ENCODE results near the gene CDK16. TPM values are rescaled to one million over a fixed set of nuclear protein-coding genes. Genes with fewer than 3 reads are reported as not detected.

The CDK16 gene
- total RNA-seq, 5 donors from 2014 or later (not counting 1 experiment from before 2014, with no cell fraction given), result 54.7 to 139 (median 60.4) TPM

DNA sequence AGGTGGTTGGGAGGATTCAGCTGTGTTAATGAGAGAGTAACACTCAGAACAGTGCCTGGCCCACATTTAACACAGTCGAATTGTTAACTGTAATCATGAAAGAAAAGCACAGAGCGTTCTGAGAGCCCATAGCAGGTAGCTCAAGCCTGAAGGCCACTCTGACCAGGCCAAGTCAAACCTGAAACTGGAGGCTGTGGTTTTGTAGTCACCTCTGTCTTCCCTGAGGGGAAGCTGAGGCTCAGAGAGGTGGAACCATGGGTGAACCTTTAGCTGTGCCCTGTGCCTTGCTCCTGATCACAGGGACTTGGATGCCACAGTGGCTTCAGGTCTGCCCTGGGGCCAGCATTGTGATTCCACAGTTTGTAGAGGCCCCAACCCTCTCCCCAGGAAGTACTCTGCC, 41.4 kb upstream of the CDK16 start:
- POLR2A ChIA-PET, result no interaction called here
- H3K9me3 ChIP-seq, result no peaks in the 10 kb centered on the region
- H3K27ac ChIP-seq (ENCODE audit: low read length), result no peak overlapping the region
- H3K27me3 ChIP-seq (replicated peaks in 1 of 2; ENCODE audit: control insufficient read depth in 2 of 2, extremely low read depth in 1 of 2, insufficient read depth in 2 of 2, low read length in 1 of 2), result no peaks in the 10 kb centered on the region
- H3K27me3 Mint-ChIP-seq, result peaks cover 0 to 27% of the 10 kb centered on the region in 2 donors
- H3K4me3 ChIP-seq (ENCODE audit: control insufficient read depth in 1 of 2, extremely low read depth in 1 of 2, low read length in 1 of 2), result no peak overlapping the region
- no peaks in the 10 kb centered on the region for H3K9me3 Mint-ChIP-seq
- H3K36me3 ChIP-seq (ENCODE audit: control insufficient read depth in 2 of 2, extremely low read depth in 1 of 2, insufficient read depth in 1 of 2, low read length in 1 of 2), result peaks cover 3 to 88% of the 10 kb centered on the region in 2 donors
- peaks cover 23% of the 10 kb centered on the region for H3K36me3 Mint-ChIP-seq
- no peak overlapping the region for H3K4me3 Mint-ChIP-seq
- H3K4me1 Mint-ChIP-seq, result no peaks in the 10 kb centered on the region
- no peaks in the 10 kb centered on the region for H3K4me1 ChIP-seq (ENCODE audit: control insufficient read depth in 1 of 2, extremely low read depth in 1 of 2, insufficient read depth in 2 of 2, low read length in 2 of 2)
- CTCF ChIA-PET, result no interaction called here
- no peak for ATAC-seq (replicated peaks in 1 of 4)
- H3K27ac Mint-ChIP-seq, result no peak overlapping the region
- DNase-seq, result no peak
- 50% methylated on average over 2 of the region's 2 CpGs for WGBS (ENCODE audit: insufficient coverage)

DNA sequence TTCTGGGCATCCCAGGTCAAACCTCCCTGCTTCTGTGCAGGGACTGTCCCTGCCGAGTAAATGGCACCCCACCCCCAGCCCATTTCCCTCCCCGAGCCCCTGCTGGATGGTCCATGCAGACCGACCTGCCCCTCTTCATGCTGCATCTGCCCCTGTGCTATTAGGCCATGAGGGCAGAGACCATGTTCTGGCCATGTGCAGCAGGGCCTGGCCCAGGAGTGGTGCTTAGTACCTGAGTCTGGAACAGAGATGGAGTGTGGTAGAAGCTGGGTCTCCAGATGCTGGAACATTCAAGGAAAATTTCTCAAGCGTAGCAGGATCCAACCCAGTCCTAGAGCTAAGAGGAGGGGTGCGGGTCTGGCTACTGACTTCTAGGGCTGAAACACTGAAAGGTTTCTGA, 40.1 kb upstream of the CDK16 start:
- no peaks in the 10 kb centered on the region for H3K27me3 ChIP-seq (replicated peaks in 1 of 2; ENCODE audit: control insufficient read depth in 2 of 2, extremely low read depth in 1 of 2, insufficient read depth in 2 of 2, low read length in 1 of 2)
- DNase-seq, result no peak
- Mint-ChIP-seq H3K27ac (no peak overlapping the region), H3K9me3 (no peaks in the 10 kb centered on the region), H3K36me3 (peaks cover 29% of the 10 kb centered on the region), H3K27me3 (peaks cover 0 to 30% of the 10 kb centered on the region in 2 donors), H3K4me1 (no peaks in the 10 kb centered on the region), H3K4me3 (no peak overlapping the region)
- no peak overlapping the region for H3K27ac ChIP-seq (ENCODE audit: low read length)
- CTCF ChIA-PET, result no interaction called here
- no peaks in the 10 kb centered on the region for H3K9me3 ChIP-seq
- H3K36me3 ChIP-seq (ENCODE audit: control insufficient read depth in 2 of 2, extremely low read depth in 1 of 2, insufficient read depth in 1 of 2, low read length in 1 of 2), result peaks cover 6 to 84% of the 10 kb centered on the region in 2 donors
- no peaks in the 10 kb centered on the region for H3K4me1 ChIP-seq (ENCODE audit: control insufficient read depth in 1 of 2, extremely low read depth in 1 of 2, insufficient read depth in 2 of 2, low read length in 2 of 2)
- POLR2A ChIA-PET, result interaction anchor here in 1 of 2 donors (0.7 kb wide), 1 partner anchor 205 kb away, joined by 4 read pairs; no protein-coding TSS in a partner anchor
- WGBS (ENCODE audit: insufficient coverage), result 90% methylated on average over 2 of the region's 5 CpGs
- H3K4me3 ChIP-seq (ENCODE audit: control insufficient read depth in 1 of 2, extremely low read depth in 1 of 2, low read length in 1 of 2), result no peak overlapping the region
- no peak for ATAC-seq (replicated peaks in 1 of 4)

DNA sequence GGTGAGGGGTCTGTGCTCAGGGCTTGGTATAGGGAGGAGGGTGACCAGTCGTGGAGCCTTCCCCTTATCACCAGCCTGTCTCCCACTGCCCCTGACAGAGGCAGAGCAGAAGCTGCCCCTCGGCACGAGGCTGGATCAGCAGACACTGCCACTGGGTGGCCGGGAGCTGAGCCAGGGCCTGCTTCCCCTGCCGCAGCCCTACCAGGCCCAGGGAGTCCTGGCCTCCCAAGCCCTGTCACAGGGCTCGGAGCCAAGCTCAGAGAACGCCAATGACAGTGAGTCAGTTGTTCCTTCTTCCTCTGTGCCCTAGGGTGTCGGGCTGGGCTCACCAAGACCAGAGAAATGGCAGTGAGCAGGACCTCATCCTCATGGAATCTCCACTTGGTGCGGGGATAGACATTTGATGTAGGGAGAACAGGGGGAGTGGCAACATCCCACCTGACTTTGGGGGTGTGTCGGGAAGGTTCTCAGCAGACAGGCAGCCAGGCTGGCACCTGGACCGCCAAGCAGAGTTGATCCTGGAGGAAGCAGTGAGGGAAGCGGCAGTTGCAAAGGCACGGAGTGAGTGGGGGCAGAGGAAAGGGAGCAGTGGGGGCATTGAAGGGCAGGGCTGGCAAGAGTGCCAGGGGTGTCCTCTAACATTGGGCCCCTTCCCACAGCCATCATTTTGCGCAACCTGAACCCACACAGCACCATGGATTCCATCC, 39.1 kb upstream of the CDK16 start:
- DNase-seq, result no peak
- no peak overlapping the region for H3K27ac ChIP-seq (ENCODE audit: low read length)
- H3K4me3 Mint-ChIP-seq, result no peak overlapping the region
- H3K4me1 Mint-ChIP-seq, result no peaks in the 10 kb centered on the region
- no peak overlapping the region for H3K27ac Mint-ChIP-seq
- no peaks in the 10 kb centered on the region for H3K9me3 ChIP-seq
- WGBS (ENCODE audit: insufficient coverage), result 100% methylated on average over 10 of the region's 14 CpGs
- ChIA-PET CTCF (no interaction called here), POLR2A (no interaction called here)
- no peaks in the 10 kb centered on the region for H3K27me3 ChIP-seq (replicated peaks in 1 of 2; ENCODE audit: control insufficient read depth in 2 of 2, extremely low read depth in 1 of 2, insufficient read depth in 2 of 2, low read length in 1 of 2)
- H3K4me1 ChIP-seq (ENCODE audit: control insufficient read depth in 1 of 2, extremely low read depth in 1 of 2, insufficient read depth in 2 of 2, low read length in 2 of 2), result no peaks in the 10 kb centered on the region
- H3K36me3 ChIP-seq (ENCODE audit: control insufficient read depth in 2 of 2, extremely low read depth in 1 of 2, insufficient read depth in 1 of 2, low read length in 1 of 2), result peaks cover 6 to 81% of the 10 kb centered on the region in 2 donors
- H3K36me3 Mint-ChIP-seq, result peaks cover 29% of the 10 kb centered on the region
- H3K4me3 ChIP-seq (ENCODE audit: control insufficient read depth in 1 of 2, extremely low read depth in 1 of 2, low read length in 1 of 2), result no peak overlapping the region
- ATAC-seq (replicated peaks in 1 of 4), result no peak
- H3K27me3 Mint-ChIP-seq, result peaks cover 0 to 30% of the 10 kb centered on the region in 2 donors
- no peaks in the 10 kb centered on the region for H3K9me3 Mint-ChIP-seq

DNA sequence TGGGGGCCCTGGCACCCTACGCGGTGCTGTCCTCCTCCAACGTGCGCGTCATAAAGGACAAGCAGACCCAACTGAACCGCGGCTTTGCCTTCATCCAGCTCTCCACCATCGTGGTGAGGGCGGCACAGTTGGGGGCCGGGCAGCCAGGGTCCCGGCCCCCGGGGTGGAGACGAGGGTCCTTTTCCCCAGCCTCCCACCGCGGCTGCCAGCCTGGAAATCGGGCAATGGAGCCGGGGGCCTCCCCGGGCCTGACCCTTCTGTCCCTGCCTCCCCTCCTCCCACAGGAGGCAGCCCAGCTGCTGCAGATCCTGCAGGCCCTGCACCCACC, 38.6 kb upstream of the CDK16 start:
- peaks cover 29% of the 10 kb centered on the region for H3K36me3 Mint-ChIP-seq
- DNase-seq, result no peak
- ATAC-seq (replicated peaks in 1 of 4), result no peak
- H3K27ac Mint-ChIP-seq, result no peak overlapping the region
- Histone ChIP-seq H3K27me3 (replicated peaks in 1 of 2; ENCODE audit: control insufficient read depth in 2 of 2, extremely low read depth in 1 of 2, insufficient read depth in 2 of 2, low read length in 1 of 2) (no peaks in the 10 kb centered on the region), H3K4me1 (ENCODE audit: control insufficient read depth in 1 of 2, extremely low read depth in 1 of 2, insufficient read depth in 2 of 2, low read length in 2 of 2) (no peaks in the 10 kb centered on the region), H3K27ac (ENCODE audit: low read length) (no peak overlapping the region), H3K36me3 (ENCODE audit: control insufficient read depth in 2 of 2, extremely low read depth in 1 of 2, insufficient read depth in 1 of 2, low read length in 1 of 2) (peaks cover 6 to 80% of the 10 kb centered on the region in 2 donors), H3K9me3 (no peaks in the 10 kb centered on the region), H3K4me3 (ENCODE audit: control insufficient read depth in 1 of 2, extremely low read depth in 1 of 2, low read length in 1 of 2) (no peak overlapping the region)
- H3K27me3 Mint-ChIP-seq, result peaks cover 0 to 30% of the 10 kb centered on the region in 2 donors
- ChIA-PET POLR2A (no interaction called here), CTCF (no interaction called here)
- H3K9me3 Mint-ChIP-seq, result no peaks in the 10 kb centered on the region
- H3K4me1 Mint-ChIP-seq, result no peaks in the 10 kb centered on the region
- no peak overlapping the region for H3K4me3 Mint-ChIP-seq
- 97% methylated on average over 7 of the region's 18 CpGs for WGBS (ENCODE audit: insufficient coverage)

DNA sequence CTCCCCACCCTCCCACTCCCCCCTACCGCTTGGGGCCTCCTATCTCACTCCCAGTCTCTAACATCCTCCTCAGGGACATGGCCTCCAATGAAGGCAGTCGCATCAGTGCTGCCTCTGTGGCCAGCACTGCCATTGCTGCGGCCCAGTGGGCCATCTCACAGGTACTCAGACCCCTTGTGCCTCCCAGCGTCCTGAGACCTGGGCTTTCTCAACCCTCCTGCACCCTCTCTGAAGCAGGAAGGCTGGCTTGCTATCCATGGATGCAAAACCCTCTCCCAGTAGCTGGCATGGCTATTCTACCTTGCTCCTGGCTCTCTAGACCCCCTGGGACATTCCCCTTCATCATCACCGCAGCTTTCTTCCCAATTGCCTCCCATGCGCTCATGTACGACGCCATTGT, 38.1 kb upstream of the CDK16 start:
- H3K27me3 Mint-ChIP-seq, result peaks cover 0 to 28% of the 10 kb centered on the region in 2 donors
- no peak overlapping the region for H3K27ac ChIP-seq (ENCODE audit: low read length)
- no peak overlapping the region for H3K27ac Mint-ChIP-seq
- no peaks in the 10 kb centered on the region for H3K4me1 Mint-ChIP-seq
- no peak overlapping the region for H3K4me3 Mint-ChIP-seq
- no peaks in the 10 kb centered on the region for H3K9me3 Mint-ChIP-seq
- no peak overlapping the region for H3K4me3 ChIP-seq (ENCODE audit: control insufficient read depth in 1 of 2, extremely low read depth in 1 of 2, low read length in 1 of 2)
- no peak for ATAC-seq (replicated peaks in 1 of 4)
- 100% methylated on average over 1 of the region's 8 CpGs for WGBS (ENCODE audit: insufficient coverage)
- H3K27me3 ChIP-seq (replicated peaks in 1 of 2; ENCODE audit: control insufficient read depth in 2 of 2, extremely low read depth in 1 of 2, insufficient read depth in 2 of 2, low read length in 1 of 2), result no peaks in the 10 kb centered on the region
- CTCF ChIA-PET, result no interaction called here
- H3K9me3 ChIP-seq, result no peaks in the 10 kb centered on the region
- peaks cover 6 to 76% of the 10 kb centered on the region in 2 donors for H3K36me3 ChIP-seq (ENCODE audit: control insufficient read depth in 2 of 2, extremely low read depth in 1 of 2, insufficient read depth in 1 of 2, low read length in 1 of 2)
- POLR2A ChIA-PET, result no interaction called here
- no peaks in the 10 kb centered on the region for H3K4me1 ChIP-seq (ENCODE audit: control insufficient read depth in 1 of 2, extremely low read depth in 1 of 2, insufficient read depth in 2 of 2, low read length in 2 of 2)
- H3K36me3 Mint-ChIP-seq, result peaks cover 29% of the 10 kb centered on the region
- DNase-seq, result no peak

DNA sequence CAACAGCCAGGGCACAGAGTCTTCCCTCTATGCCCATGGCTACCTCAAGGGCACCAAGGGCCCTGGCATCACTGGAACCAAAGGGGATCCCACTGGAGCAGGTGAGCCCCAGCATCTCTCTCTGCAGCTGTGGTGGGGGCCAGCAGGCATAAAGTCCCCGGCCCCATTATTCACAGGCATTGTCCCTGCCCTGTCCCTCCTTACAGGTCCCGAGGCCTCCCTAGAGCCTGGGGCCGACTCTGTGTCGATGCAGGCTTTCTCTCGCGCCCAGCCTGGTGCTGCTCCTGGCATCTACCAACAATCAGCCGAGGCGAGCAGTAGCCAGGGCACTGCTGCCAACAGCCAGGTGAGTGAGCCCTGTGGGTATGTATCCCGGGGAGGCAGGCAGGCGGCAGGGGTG, 37.2 kb upstream of the CDK16 start:
- Mint-ChIP-seq H3K27me3 (peaks cover 0 to 22% of the 10 kb centered on the region in 2 donors), H3K4me3 (no peak overlapping the region), H3K27ac (no peak overlapping the region), H3K36me3 (peaks cover 31% of the 10 kb centered on the region), H3K4me1 (no peaks in the 10 kb centered on the region), H3K9me3 (no peaks in the 10 kb centered on the region)
- ATAC-seq (replicated peaks in 1 of 4), result no peak
- Histone ChIP-seq H3K36me3 (ENCODE audit: control insufficient read depth in 2 of 2, extremely low read depth in 1 of 2, insufficient read depth in 1 of 2, low read length in 1 of 2) (peaks cover 5 to 73% of the 10 kb centered on the region in 2 donors), H3K4me3 (ENCODE audit: control insufficient read depth in 1 of 2, extremely low read depth in 1 of 2, low read length in 1 of 2) (no peak overlapping the region), H3K27ac (ENCODE audit: low read length) (no peak overlapping the region), H3K9me3 (no peaks in the 10 kb centered on the region), H3K27me3 (replicated peaks in 1 of 2; ENCODE audit: control insufficient read depth in 2 of 2, extremely low read depth in 1 of 2, insufficient read depth in 2 of 2, low read length in 1 of 2) (no peaks in the 10 kb centered on the region), H3K4me1 (ENCODE audit: control insufficient read depth in 1 of 2, extremely low read depth in 1 of 2, insufficient read depth in 2 of 2, low read length in 2 of 2) (no peaks in the 10 kb centered on the region)
- ChIA-PET CTCF (no interaction called here), POLR2A (no interaction called here)
- no peak for DNase-seq
- WGBS (ENCODE audit: insufficient coverage), result 100% methylated on average over 7 of the region's 10 CpGs

All from T-cell (primary cell).